Neural cell (in vitro differentiated cells): ENCODE results near the gene DYNLT2. TPM values are rescaled to one million over a fixed set of nuclear protein-coding genes. Genes with fewer than 3 reads are reported as not detected.

Experiments used
- H2AFZ ChIP-seq: fragments of 200-600, 300-800 bp; sonication (generic), shearing (Covaris generic); 2 replicates; pipeline ENCODE4 v1.6.0; 2014; ENCODE audit warnings: low read depth, mild to moderate bottlenecking, antibody characterized with exemption, low read length, moderate library complexity
- H3F3A ChIP-seq: fragments of 200-600 bp; shearing (Covaris generic); 2 replicates; pipeline ENCODE4 v1.6.1; 2016; ENCODE audit warnings: mild to moderate bottlenecking, moderate library complexity, mixed read lengths, antibody characterized with exemption, low read length; ENCODE audit not compliant: insufficient read depth, poor library complexity, severe bottlenecking
- H3K27ac ChIP-seq: fragments of 200-600, 300-800 bp; sonication (generic), shearing (Covaris generic); 2 replicates; pipeline ENCODE4 v1.5.1; 2014; ENCODE audit warnings: mild to moderate bottlenecking, low read length, moderate library complexity
- H3K27me3 ChIP-seq: fragments of 300-800, 200-600 bp; sonication (generic), shearing (Covaris generic); 2 replicates; pipeline ENCODE4 v1.6.0; 2014; ENCODE audit warnings: mild to moderate bottlenecking, low read depth, low read length, moderate library complexity; ENCODE audit not compliant: insufficient read depth
- H3K36me3 ChIP-seq: fragments of 300-800, 200-600 bp; sonication (generic), shearing (Covaris generic); 2 replicates; pipeline ENCODE4 v1.5.1; 2014; ENCODE audit warnings: mild to moderate bottlenecking, antibody characterized with exemption, low read length, moderate library complexity; ENCODE audit not compliant: insufficient read depth
- H3K4me2 ChIP-seq: fragments of 300-800, 200-600 bp; sonication (generic), shearing (Covaris generic); 2 replicates; pipeline ENCODE4 v1.6.0; 2014; ENCODE audit warnings: mild to moderate bottlenecking, low read length
- H3K4me3 ChIP-seq: fragments of 300-800, 200-600 bp; sonication (generic), shearing (Covaris generic); 2 replicates; pipeline ENCODE4 v1.5.1; 2014; ENCODE audit warnings: mild to moderate bottlenecking, low read length, moderate library complexity
- H3K79me2 ChIP-seq: fragments of 200-600 bp; shearing (Covaris generic); replicated peaks from 2 replicates; pipeline ENCODE4 v1.6.0; 2014; ENCODE audit warnings: mild to moderate bottlenecking, low read length, moderate library complexity; ENCODE audit not compliant: insufficient read depth
- H3K9ac ChIP-seq: fragments of 300-800, 200-600 bp; sonication (generic), shearing (Covaris generic); 2 replicates; pipeline ENCODE4 v1.6.1; 2016; ENCODE audit warnings: mild to moderate bottlenecking, low read length, mixed read lengths
- H3K9me2 ChIP-seq: fragments of 200-600 bp; shearing (Covaris generic); 2 replicates; pipeline ENCODE4 v1.6.1; 2016; ENCODE audit warnings: mild to moderate bottlenecking, low read length, mixed read lengths; ENCODE audit not compliant: insufficient read depth
- H3K9me3 ChIP-seq: fragments of 200-600, 300-800 bp; sonication (generic), shearing (Covaris generic); 2 replicates; pipeline ENCODE4 v1.6.1; 2016; ENCODE audit warnings: mild to moderate bottlenecking, mixed run types, low read length, moderate library complexity, mixed read lengths
- H4K20me1 ChIP-seq: fragments of 200-600 bp; shearing (Covaris generic); 2 replicates; pipeline ENCODE4 v1.6.1; 2016; ENCODE audit warnings: mild to moderate bottlenecking, mixed run types; ENCODE audit not compliant: insufficient read depth
- EP300 ChIP-seq: fragments of 450-650 bp; conservative IDR thresholded peaks from 2 replicates; pipeline ENCODE4 v1.6.1; 2014; ENCODE audit warnings: antibody characterized with exemption, mild to moderate bottlenecking, moderate library complexity; ENCODE audit not compliant: poor library complexity, severe bottlenecking
- EZH2 ChIP-seq: fragments of 200-600, 300-800 bp; shearing (Covaris generic), sonication (generic); IDR thresholded peaks from 2 replicates; pipeline ENCODE4 v1.6.1; 2014; ENCODE audit warnings: antibody characterized with exemption, low read length, borderline replicate concordance, mild to moderate bottlenecking; ENCODE audit not compliant: insufficient read depth, poor library complexity, severe bottlenecking
- MXI1 ChIP-seq: fragments of 450-650 bp; conservative IDR thresholded peaks from 2 replicates; pipeline ENCODE4 v1.6.1; 2014; ENCODE audit warnings: antibody characterized with exemption, mild to moderate bottlenecking; ENCODE audit not compliant: poor library complexity, severe bottlenecking
- POLR2AphosphoS5 ChIP-seq: IDR thresholded peaks from 2 replicates; pipeline ENCODE4 v1.6.1; 2012
- RAD21 ChIP-seq: fragments of 450-650 bp; conservative IDR thresholded peaks from 2 replicates; pipeline ENCODE4 v1.6.1; 2014; ENCODE audit warnings: antibody characterized with exemption, mild to moderate bottlenecking, moderate library complexity
- SMC3 ChIP-seq: fragments of 450-650 bp; conservative IDR thresholded peaks from 2 replicates; pipeline ENCODE4 v1.6.1; 2014; ENCODE audit warnings: antibody characterized with exemption, mild to moderate bottlenecking, moderate library complexity; ENCODE audit not compliant: poor library complexity
- TAF1 ChIP-seq: IDR thresholded peaks from 2 replicates; pipeline ENCODE4 v1.6.1; 2012; ENCODE audit warnings: low read depth
- polyA plus RNA-seq: library from polyadenylated mRNA; depleted of rRNA; stranded (reverse); fragments of >200 nt; gene quantifications from 2 replicates; pipeline ENCODE4 v1.2.3, GENCODE V29; 2014
- TF ChIP-seq, protein P1 (sequence below): fragments of 450-650 bp; IDR thresholded peaks from 2 replicates; pipeline ENCODE4 v1.5.1; 2014; ENCODE audit warnings: antibody characterized with exemption, mild to moderate bottlenecking, moderate library complexity; ENCODE audit not compliant: poor library complexity, severe bottlenecking
- TF ChIP-seq, protein P2 (sequence below): IDR thresholded peaks from 2 replicates; pipeline ENCODE4 v1.6.1; 2012; ENCODE audit warnings: borderline replicate concordance

The DYNLT2 gene
- polyA plus RNA-seq, 1 donor from 2014 or later, result 2.8 TPM

DNA sequence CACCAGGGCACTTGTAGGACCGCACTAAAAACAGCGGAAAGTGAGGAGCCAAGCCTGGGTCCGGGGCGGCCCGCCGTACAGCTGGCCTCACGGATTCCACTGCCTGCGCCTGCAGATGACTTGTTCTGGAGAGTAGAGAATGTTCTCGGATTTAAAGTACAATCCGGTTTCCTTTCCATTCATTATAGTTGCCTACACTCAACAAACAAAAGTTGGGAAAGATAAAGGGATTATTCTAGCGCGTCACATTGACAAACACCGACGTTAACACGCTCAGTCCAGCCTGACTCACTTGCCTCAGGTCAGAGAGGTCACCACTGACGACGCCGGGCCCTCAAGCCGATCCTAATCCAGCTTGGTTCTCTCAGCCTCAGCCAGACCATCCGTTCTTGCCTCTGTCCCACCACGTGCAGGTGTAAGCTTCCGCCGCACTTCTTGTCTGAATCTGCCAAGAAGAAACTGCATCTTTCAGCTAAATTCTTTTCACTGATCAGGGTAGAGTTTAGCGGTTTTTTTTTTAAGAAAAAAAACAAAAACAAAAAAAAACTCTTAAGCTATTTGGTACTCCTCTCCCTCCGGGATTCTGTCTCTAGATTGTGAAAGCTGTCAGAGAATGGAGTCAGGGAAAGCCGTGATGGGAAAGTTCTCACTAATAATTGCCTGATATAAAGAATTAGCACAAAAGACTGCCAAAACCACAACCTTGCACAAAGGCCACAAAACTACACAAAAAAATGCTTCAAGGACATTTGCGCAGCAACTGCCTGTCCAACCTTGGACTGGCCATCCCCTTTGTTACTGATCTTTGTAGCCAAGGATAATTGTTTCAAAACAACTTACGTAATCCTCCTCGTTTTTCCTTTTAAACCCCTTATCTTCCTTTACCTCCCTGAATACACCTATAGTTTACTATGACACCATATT, 26.0 kb downstream of the DYNLT2 start:
- H3K79me2 ChIP-seq, result peaks cover 44% of the 10 kb centered on the region
- no peaks in the 10 kb centered on the region for H3K27me3 ChIP-seq
- H4K20me1 ChIP-seq, result peaks cover 10% of the 10 kb centered on the region
- peaks cover 9% of the 10 kb centered on the region for H3F3A ChIP-seq
- H3K4me2 ChIP-seq, result peak overlapping the region; percentile 31
- peak overlapping the region; percentile 95 for H3K9ac ChIP-seq
- peak overlapping the region; percentile 92 for H3K27ac ChIP-seq
- H3K9me3 ChIP-seq, result no peaks in the 10 kb centered on the region
- no peaks in the 10 kb centered on the region for H3K36me3 ChIP-seq
- TF ChIP-seq, protein P1, sequence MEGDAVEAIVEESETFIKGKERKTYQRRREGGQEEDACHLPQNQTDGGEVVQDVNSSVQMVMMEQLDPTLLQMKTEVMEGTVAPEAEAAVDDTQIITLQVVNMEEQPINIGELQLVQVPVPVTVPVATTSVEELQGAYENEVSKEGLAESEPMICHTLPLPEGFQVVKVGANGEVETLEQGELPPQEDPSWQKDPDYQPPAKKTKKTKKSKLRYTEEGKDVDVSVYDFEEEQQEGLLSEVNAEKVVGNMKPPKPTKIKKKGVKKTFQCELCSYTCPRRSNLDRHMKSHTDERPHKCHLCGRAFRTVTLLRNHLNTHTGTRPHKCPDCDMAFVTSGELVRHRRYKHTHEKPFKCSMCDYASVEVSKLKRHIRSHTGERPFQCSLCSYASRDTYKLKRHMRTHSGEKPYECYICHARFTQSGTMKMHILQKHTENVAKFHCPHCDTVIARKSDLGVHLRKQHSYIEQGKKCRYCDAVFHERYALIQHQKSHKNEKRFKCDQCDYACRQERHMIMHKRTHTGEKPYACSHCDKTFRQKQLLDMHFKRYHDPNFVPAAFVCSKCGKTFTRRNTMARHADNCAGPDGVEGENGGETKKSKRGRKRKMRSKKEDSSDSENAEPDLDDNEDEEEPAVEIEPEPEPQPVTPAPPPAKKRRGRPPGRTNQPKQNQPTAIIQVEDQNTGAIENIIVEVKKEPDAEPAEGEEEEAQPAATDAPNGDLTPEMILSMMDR, result no peak
- no peak for TF ChIP-seq RAD21
- TF ChIP-seq SMC3, result no peak
- TF ChIP-seq EZH2, result no peak
- no peak for TF ChIP-seq EP300
- TF ChIP-seq TAF1, result peak; percentile 26
- TF ChIP-seq, protein P2, sequence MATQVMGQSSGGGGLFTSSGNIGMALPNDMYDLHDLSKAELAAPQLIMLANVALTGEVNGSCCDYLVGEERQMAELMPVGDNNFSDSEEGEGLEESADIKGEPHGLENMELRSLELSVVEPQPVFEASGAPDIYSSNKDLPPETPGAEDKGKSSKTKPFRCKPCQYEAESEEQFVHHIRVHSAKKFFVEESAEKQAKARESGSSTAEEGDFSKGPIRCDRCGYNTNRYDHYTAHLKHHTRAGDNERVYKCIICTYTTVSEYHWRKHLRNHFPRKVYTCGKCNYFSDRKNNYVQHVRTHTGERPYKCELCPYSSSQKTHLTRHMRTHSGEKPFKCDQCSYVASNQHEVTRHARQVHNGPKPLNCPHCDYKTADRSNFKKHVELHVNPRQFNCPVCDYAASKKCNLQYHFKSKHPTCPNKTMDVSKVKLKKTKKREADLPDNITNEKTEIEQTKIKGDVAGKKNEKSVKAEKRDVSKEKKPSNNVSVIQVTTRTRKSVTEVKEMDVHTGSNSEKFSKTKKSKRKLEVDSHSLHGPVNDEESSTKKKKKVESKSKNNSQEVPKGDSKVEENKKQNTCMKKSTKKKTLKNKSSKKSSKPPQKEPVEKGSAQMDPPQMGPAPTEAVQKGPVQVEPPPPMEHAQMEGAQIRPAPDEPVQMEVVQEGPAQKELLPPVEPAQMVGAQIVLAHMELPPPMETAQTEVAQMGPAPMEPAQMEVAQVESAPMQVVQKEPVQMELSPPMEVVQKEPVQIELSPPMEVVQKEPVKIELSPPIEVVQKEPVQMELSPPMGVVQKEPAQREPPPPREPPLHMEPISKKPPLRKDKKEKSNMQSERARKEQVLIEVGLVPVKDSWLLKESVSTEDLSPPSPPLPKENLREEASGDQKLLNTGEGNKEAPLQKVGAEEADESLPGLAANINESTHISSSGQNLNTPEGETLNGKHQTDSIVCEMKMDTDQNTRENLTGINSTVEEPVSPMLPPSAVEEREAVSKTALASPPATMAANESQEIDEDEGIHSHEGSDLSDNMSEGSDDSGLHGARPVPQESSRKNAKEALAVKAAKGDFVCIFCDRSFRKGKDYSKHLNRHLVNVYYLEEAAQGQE, result no peak
- no peak for TF ChIP-seq POLR2AphosphoS5
- TF ChIP-seq MXI1, result peak; percentile 86
- H3K4me3 ChIP-seq, result peak overlapping the region; percentile 93
- peak overlapping the region; percentile 92 for H2AFZ ChIP-seq
- no peaks in the 10 kb centered on the region for H3K9me2 ChIP-seq

DNA sequence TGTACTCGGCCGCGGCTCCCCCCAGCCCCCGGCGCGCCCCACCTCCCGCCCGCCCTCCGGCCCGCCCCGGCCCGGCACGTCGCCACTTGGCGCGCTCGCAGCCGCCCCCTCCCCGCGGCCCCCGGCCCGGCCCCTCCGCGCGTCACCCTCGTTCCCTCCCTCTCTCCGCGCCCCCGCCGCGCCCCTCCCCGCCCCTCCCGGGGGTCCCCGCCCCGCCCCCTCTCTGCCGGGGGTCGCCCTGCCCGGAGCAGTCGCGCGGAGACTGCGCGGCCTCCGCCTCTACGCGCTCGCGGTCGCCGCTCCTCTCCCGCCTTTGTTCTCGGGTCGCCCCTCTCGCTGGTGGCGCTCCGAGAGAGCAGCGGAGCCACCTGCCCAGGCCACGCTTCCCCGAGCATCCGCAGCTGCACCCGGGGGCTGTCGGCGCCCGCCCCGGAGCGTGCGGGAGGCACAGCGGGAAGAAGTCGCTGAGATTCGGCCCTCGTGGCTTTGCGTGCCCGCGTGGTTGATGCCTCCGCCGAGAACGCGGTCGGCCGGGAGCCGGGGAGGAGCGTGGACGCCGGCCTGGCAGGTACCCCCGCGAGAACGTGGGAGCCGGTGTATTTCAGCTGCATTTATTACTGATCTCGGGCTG, 26.8 kb downstream of the DYNLT2 start, which contains the start of gene PHF10:
PHF10 (minus strand) TSS at position 7 of the 631 bp plus-strand sequence. CDS start 569 bp downstream, outside the sequence.
- TF ChIP-seq, protein P1, result no peak
- TF ChIP-seq, protein P2, result peak; percentile 73
- TF ChIP-seq TAF1 (peak; percentile 26), RAD21 (no peak), EZH2 (no peak), SMC3 (peak; percentile 16), EP300 (peak; percentile 38), POLR2AphosphoS5 (peak; percentile 92), MXI1 (peak; percentile 97)
- Histone ChIP-seq H4K20me1 (peaks cover 10% of the 10 kb centered on the region), H3K9ac (peak within 1 kb of the TSS; percentile 95), H3K4me2 (peak within 1 kb of the TSS; percentile 92), H3K9me3 (no peaks in the 10 kb centered on the region), H2AFZ (peak within 1 kb of the TSS; percentile 92), H3K36me3 (no peaks in the 10 kb centered on the region), H3K79me2 (peaks cover 52% of the 10 kb centered on the region), H3K4me3 (peak within 1 kb of the TSS; percentile 93), H3K27me3 (no peaks in the 10 kb centered on the region), H3K27ac (peak within 1 kb of the TSS; percentile 92), H3F3A (peaks cover 9% of the 10 kb centered on the region), H3K9me2 (no peaks in the 10 kb centered on the region)
